GM12872 (cell line): ENCODE results near the gene UST.

Experiments
- TF ChIP-seq, protein P1 (sequence below): IDR thresholded peaks from 3 replicates; pipeline ENCODE4 v1.5.1; 2011; ENCODE audit warnings: low read depth, mild to moderate bottlenecking, low read length, moderate library complexity; ENCODE audit not compliant: insufficient read depth

UST gene

GRCh38 chr6:149057464-149057840 lies 310.6 kb downstream of the UST start:
- TF ChIP-seq, protein P1, sequence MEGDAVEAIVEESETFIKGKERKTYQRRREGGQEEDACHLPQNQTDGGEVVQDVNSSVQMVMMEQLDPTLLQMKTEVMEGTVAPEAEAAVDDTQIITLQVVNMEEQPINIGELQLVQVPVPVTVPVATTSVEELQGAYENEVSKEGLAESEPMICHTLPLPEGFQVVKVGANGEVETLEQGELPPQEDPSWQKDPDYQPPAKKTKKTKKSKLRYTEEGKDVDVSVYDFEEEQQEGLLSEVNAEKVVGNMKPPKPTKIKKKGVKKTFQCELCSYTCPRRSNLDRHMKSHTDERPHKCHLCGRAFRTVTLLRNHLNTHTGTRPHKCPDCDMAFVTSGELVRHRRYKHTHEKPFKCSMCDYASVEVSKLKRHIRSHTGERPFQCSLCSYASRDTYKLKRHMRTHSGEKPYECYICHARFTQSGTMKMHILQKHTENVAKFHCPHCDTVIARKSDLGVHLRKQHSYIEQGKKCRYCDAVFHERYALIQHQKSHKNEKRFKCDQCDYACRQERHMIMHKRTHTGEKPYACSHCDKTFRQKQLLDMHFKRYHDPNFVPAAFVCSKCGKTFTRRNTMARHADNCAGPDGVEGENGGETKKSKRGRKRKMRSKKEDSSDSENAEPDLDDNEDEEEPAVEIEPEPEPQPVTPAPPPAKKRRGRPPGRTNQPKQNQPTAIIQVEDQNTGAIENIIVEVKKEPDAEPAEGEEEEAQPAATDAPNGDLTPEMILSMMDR = no peak

GRCh38 chr6:149059557-149059956 lies 312.7 kb downstream of the UST start:
- TF ChIP-seq, protein P1 = no peak

DNA sequence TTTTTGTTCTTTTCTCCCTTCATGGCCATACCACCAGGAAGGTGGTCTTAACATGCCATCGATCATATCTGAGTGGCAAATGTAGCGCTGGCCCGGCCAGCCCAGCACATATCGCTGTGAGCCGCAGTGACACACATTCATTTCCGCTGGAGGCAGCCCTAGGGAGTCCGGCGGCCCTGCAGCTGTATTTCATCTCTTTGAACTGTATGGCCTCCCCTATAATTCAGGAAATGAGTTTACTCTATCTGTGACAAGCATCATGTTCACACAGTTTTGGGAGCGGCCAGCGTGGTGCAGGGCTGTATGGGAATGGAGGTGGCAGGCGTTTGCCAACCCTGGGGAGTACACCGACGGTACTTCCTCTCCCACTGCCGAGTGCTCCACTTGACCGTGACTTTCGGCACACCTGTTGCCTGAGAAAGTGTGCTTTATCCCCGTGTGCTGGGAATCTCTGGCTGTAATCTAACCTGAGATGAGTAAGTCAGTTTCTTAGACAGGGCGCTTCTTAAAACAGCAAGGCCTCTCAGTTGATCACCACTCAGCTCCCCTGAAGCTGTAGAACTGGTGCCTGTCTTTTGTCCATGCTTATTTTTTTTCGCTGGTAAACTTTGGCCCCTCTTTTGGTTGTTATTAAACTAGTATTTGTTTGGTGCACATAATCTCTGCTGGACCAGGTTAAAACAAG lies 313.6 kb downstream of the UST start:
- TF ChIP-seq, protein P1 = no peak

DNA sequence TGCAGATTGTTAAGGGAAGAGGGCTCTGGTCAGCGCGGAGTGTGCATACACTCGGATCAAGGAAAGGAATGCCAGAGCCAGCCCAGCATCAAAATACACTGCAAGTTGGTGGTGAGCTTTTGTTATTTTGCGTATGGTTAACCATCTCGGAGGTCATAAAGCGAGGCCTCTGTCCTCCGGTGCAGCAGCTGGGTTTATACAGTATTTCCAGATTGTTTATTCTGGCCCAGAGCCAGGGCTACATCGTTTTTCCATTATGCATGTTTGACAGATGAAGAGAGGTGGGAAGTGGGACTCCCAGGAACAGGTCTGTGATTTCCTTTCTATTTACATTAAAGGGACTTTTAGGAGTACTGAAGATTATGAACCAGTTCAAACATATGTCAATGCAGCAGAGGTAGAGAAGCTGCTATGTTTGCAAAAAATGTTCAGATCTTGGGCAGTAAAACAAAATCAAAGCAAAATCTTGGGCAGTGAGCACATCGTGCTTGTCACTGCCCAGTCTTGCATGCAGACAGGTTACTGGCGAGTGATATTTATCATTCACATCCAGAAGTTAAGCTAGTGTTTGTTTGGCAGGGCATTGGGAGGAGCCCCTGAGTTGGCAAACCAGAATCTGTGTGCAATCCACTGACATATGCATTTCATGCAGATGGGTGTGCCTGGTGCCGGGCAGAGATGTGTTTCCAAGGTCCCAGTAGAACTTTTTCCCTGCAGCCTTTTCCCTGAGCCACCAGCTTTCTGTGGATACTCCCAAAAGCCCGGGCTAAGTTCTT lies 314.3 kb downstream of the UST start:
- TF ChIP-seq, protein P1 = no peak

- TF ChIP-seq, protein P1 = no peak
Measured at GRCh38 chr6:149061930-149062329, 315.1 kb downstream of the UST start.

GRCh38 chr6:149062653-149063348 lies 316.0 kb downstream of the UST start:
- TF ChIP-seq, protein P1 = no peak

GRCh38 chr6:149063468-149063867 lies 316.6 kb downstream of the UST start:
- TF ChIP-seq, protein P1 = no peak
